Stomach (tissue), 9 donors: ENCODE results near the gene VAMP5. TPM values are rescaled to one million over a fixed set of nuclear protein-coding genes. Genes with fewer than 3 reads are reported as not detected.

Experiments used
- DNase-seq, 2 donors: peaks; one replicate each; pipeline versions ENCODE4 v3.0.0 to v3.0.0-alpha.2; 2013 to 2019
- H3K27ac ChIP-seq, 5 donors: fragments of 200-600 bp in 4 of 5; sonication (generic) in 4 of 5; one replicate each; pipeline ENCODE4 v1.5.1; 2013 to 2019; ENCODE audit warnings: mild to moderate bottlenecking in 1 of 5, moderate library complexity in 1 of 5
- H3K27me3 ChIP-seq, 3 donors: fragments of 200-600 bp; sonication (generic); one replicate each; pipeline ENCODE4 v1.5.1; 2017 to 2019; ENCODE audit warnings: mixed run types in 1 of 3
- H3K36me3 ChIP-seq, 4 donors: fragments of 200-600 bp; sonication (generic); 1 replicate in 3 of 4; 2 replicates in 1 of 4; pipeline ENCODE4 v1.5.1; 2016 to 2019
- H3K4me1 ChIP-seq, 4 donors: fragments of 200-600 bp; sonication (generic); one replicate each; pipeline ENCODE4 v1.5.1; 2016 to 2019
- H3K4me3 ChIP-seq, 4 donors: fragments of 200-600 bp; sonication (generic) in 3 of 4; one replicate each; pipeline ENCODE4 v1.5.1; 2016 to 2019; ENCODE audit warnings: mild to moderate bottlenecking in 1 of 4
- H3K9me3 ChIP-seq, 4 donors: fragments of 200-600 bp; sonication (generic); one replicate each; pipeline ENCODE4 v1.5.1; 2016 to 2019
- CTCF ChIP-seq, 7 experiments: fragments of 450-650 bp in 4 of 7; fragments of 200-600 bp in 3 of 7; sonication (generic) in 3 of 7; IDR thresholded peaks; one replicate each; pipeline ENCODE4 v1.5.1; 2016 to 2019; ENCODE audit warnings: antibody characterized with exemption in 7 of 7, control low read depth in 2 of 7, mild to moderate bottlenecking in 1 of 7
- EP300 ChIP-seq: sonication (generic); formaldehyde crosslinking; IDR thresholded peaks from one replicate; pipeline ENCODE4 v1.6.1; 2017; ENCODE audit warnings: antibody characterized with exemption
- POLR2A ChIP-seq, 4 donors: fragments of 450-650 bp; IDR thresholded peaks; one replicate each; pipeline ENCODE4 v1.6.1; 2016; ENCODE audit warnings: antibody characterized with exemption in 4 of 4, control low read depth in 2 of 4, mild to moderate bottlenecking in 1 of 4, moderate library complexity in 1 of 4
- POLR2AphosphoS5 ChIP-seq, 3 donors: sonication (generic); formaldehyde crosslinking; IDR thresholded peaks; one replicate each; pipeline ENCODE4 v1.6.1; 2016; ENCODE audit warnings: antibody characterized with exemption in 3 of 3
- WGBS, 5 donors: extraction: QIAGEN DNeasy Blood & Tissue Kit in 3 of 5; methylation state at CpG; one replicate each; pipeline versions ENCODE4 v1.1.5 to v1.1.7; 2013 to 2018; 5-methylcytosine and 5-hydroxymethylcytosine counted together
- intact Hi-C: fragments of 100-400 bp; cut with DNase I; formaldehyde crosslinking; loops from one replicate; pipeline ENCODE4 v1.15.1; 2023; ENCODE audit warnings: low total_unique reads
- polyA plus RNA-seq, 3 donors: library from polyadenylated mRNA; stranded (reverse); fragments of 200-250 nt; gene quantifications; one replicate each; pipeline ENCODE4 v1.2.3, GENCODE V29; 2013
- total RNA-seq, 5 donors: library from RNA; depleted of rRNA; stranded (reverse); fragments of >200 nt; gene quantifications; one replicate each; pipeline versions ENCODE4 v1.1.0 to v1.2.3, GENCODE V29; 2014 to 2016
- donor health status: healthy with polysubstance abuse.
- donor health status: Bipolar disorder and iron deficiency.
- donor health status: healthy.

VAMP5 gene
- total and polyA plus RNA-seq, 8 donors = 7.7 to 95.1 (median 77.8) TPM

DNA sequence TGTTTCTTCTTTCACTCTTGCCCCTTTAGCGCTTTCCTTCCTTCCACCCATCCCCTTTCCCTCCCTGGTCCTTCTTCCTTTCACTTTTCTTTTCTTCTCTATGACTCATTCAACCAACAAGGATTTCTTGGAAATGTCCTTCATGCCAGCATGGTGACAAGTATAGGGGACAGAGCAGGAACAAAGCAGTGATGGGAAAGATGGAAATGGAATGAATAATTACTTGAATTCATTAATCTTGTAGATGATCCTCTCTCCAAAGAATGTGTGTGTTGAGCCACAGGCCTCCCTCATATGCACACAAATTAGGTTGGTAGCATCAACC lies 1.5 kb downstream of the VAMP5 start:
- peaks cover 56 to 83% (median 77%) of the 10 kb centered on the region in 4 donors for H3K4me1 ChIP-seq
- intact Hi-C loops = no loop called here

DNA sequence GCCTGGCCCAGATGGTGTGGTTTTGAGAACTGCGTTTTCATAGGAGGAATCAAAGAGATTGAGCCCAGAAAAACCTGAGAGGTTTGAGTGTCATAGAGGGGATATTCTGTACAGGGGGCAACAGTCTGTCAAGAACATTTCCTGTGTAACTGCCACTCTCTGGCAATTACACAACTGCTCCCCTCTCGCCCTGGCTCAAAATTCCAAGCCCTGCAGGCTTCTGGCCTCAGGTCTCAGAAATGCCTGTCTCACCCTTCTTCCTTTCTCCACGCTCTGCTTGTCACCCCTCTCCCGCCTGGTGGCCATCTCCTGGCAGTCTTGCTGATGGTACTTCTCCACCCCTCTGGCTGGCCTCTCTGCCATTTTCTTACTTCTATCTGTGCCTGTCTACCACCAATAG lies 4.0 kb downstream of the VAMP5 start:
- no peak for TF ChIP-seq POLR2A (IDR thresholded peaks at IDR 0.05)
- no peak for TF ChIP-seq POLR2AphosphoS5 (IDR thresholded peaks at IDR 0.05)
- no peak for TF ChIP-seq CTCF (IDR thresholded peaks at IDR 0.05)
- TF ChIP-seq EP300 = no peak
- 65 to 86% (median 81%) methylated on average over 4 of the region's 4 CpGs for WGBS, 5 donors

More for the DNA sequence above, 1.5 kb downstream of the VAMP5 start:
- no peaks in the 10 kb centered on the region for H3K27me3 ChIP-seq
- H3K4me3 ChIP-seq = no peak overlapping the region
- peak overlapping the region; percentile 87 to 94 (median 91) for H3K27ac ChIP-seq
- no peak for DNase-seq
- WGBS, 5 donors = 50 to 77% (median 53%) methylated on average over 1 of the region's 1 CpG
- TF ChIP-seq CTCF (IDR thresholded peaks at IDR 0.05) = no peak
- peak in 2 of 3 donors; percentile 40 to 81 for TF ChIP-seq POLR2AphosphoS5 (IDR thresholded peaks at IDR 0.05)
- TF ChIP-seq EP300 = no peak
- TF ChIP-seq POLR2A (IDR thresholded peaks at IDR 0.05) = no peak
- H3K9me3 ChIP-seq = no peaks in the 10 kb centered on the region
- H3K36me3 ChIP-seq = peaks cover 0 to 21% (median 8%) of the 10 kb centered on the region in 4 donors

GRCh38 chr2:85588645-85589044 lies 4.4 kb downstream of the VAMP5 start:
- Histone ChIP-seq H3K27me3 (no peaks in the 10 kb centered on the region), H3K36me3 (no peaks in the 10 kb centered on the region), H3K27ac (peak overlapping the region in 4 of 5 donors; percentile 71 to 94 (median 91)), H3K4me1 (peaks cover 63 to 95% (median 85%) of the 10 kb centered on the region in 4 donors), H3K9me3 (no peaks in the 10 kb centered on the region), H3K4me3 (no peak overlapping the region)
- WGBS, 5 donors = 82 to 89% (median 85%) methylated on average over 4 of the region's 4 CpGs
- intact Hi-C loops = no loop called here
- no peak for DNase-seq
- TF ChIP-seq POLR2A (IDR thresholded peaks at IDR 0.05) (no peak), EP300 (no peak), POLR2AphosphoS5 (IDR thresholded peaks at IDR 0.05) (no peak), CTCF (IDR thresholded peaks at IDR 0.05) (no peak)

More for the DNA sequence above, 4.0 kb downstream of the VAMP5 start:
- intact Hi-C loops = no loop called here
- no peak for DNase-seq
- Histone ChIP-seq H3K4me3 (no peak overlapping the region), H3K4me1 (peaks cover 66 to 99% (median 89%) of the 10 kb centered on the region in 4 donors), H3K36me3 (no peaks in the 10 kb centered on the region), H3K27me3 (no peaks in the 10 kb centered on the region), H3K9me3 (no peaks in the 10 kb centered on the region), H3K27ac (peak overlapping the region; percentile 19 to 94 (median 91))

DNA sequence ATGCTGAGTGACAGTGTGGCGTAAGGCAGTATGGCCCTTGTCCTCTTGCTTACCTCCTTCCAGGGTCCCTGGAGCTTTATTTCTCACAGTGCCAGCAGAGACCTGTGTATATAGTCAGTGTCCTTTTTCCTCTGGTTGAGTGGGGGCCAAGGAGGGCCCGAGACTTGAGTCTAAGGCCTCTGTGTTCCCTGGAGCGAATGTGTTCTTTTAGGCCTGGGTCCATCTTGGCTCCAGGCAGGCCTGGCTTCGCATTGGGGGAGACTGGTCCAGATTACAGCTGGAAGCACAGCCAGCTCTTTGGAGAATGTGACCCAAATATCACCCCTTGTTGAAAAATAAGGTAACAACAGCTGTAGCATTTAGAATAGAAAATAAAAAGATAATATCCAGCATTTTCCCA lies 5.0 kb downstream of the VAMP5 start:
- Histone ChIP-seq H3K4me1 (peaks cover 57 to 92% (median 84%) of the 10 kb centered on the region in 4 donors), H3K27me3 (no peaks in the 10 kb centered on the region), H3K36me3 (no peaks in the 10 kb centered on the region), H3K4me3 (no peak overlapping the region), H3K27ac (peak overlapping the region; percentile 30 to 94 (median 91)), H3K9me3 (no peaks in the 10 kb centered on the region)
- DNase-seq = no peak
- TF ChIP-seq POLR2A (IDR thresholded peaks at IDR 0.05) = no peak
- no peak for TF ChIP-seq EP300
- intact Hi-C loops = no loop called here
- 78 to 93% (median 86%) methylated on average over 4 of the region's 4 CpGs for WGBS, 5 donors

GRCh38 chr2:85589982-85590791 lies 6.0 kb downstream of the VAMP5 start:
- Histone ChIP-seq H3K9me3 (no peaks in the 10 kb centered on the region), H3K27me3 (no peaks in the 10 kb centered on the region), H3K4me1 (peaks cover 55 to 91% (median 83%) of the 10 kb centered on the region in 4 donors), H3K36me3 (no peaks in the 10 kb centered on the region), H3K27ac (peak overlapping the region; percentile 71 to 94 (median 91)), H3K4me3 (no peak overlapping the region)
- 12 to 36% (median 19%) methylated on average over 7 of the region's 7 CpGs for WGBS, 5 donors
- peak; percentile 53 to 79 for DNase-seq
- intact Hi-C loops = no loop called here
- TF ChIP-seq POLR2AphosphoS5 (IDR thresholded peaks at IDR 0.05) = peak in 1 of 3 donors; percentile 57
- TF ChIP-seq EP300 = no peak
